Right ventricle myocardium superior (tissue), 1 donor: ENCODE results near the gene RING1. TPM values are rescaled to one million over a fixed set of nuclear protein-coding genes. Genes with fewer than 3 reads are reported as not detected.

Experiments used
- ATAC-seq: fragments of 200-7000 bp; cut with Tn5 transposase; one replicate; pipeline ENCODE4 v1.9.1; 2020; ENCODE audit warnings: mild to moderate bottlenecking; ENCODE audit not compliant: poor library complexity
- DNase-seq: peaks from one replicate; pipeline ENCODE4 v3.0.0-alpha.2; 2020
- intact Hi-C: fragments of 100-400 bp; cut with DNase I; formaldehyde crosslinking; loops from one replicate; pipeline ENCODE4 v1.11.2; 2022
- total RNA-seq: library from RNA; stranded (reverse); fragmentation: NEBNext Ultra II Directional; extraction: Animal tissue kit (Norgen Biotek cat#: 25700); gene quantifications from one replicate; pipeline ENCODE4 v1.2.1, GENCODE V29; 2021
- donor health status: DM: no; HTN: yes; CAD: no; lungs with severe emphysema.

RING1 gene
- total RNA-seq, 1 donor from 2014 or later, result 26.4 TPM

DNA sequence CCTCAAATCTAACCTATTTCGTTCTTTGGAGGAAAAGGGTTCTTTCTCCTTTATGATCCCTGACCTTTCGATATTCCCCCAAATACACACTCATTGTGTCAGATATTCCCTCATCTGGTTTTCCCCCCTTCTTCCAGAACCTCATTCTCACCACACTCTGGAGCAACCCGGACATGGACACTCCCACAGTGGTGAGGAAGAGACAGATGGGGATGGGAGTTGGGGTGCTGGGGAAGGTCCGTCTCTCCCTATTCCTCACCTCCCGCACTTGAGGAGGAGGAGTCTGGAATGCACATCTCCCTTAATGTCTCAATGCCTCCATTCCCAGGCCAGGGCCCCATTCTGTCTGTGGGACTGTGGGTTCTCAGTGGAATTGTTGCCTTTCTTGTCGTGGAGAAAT is 6.4 kb upstream of the RING1 start:
- DNase-seq, result no peak

DNA sequence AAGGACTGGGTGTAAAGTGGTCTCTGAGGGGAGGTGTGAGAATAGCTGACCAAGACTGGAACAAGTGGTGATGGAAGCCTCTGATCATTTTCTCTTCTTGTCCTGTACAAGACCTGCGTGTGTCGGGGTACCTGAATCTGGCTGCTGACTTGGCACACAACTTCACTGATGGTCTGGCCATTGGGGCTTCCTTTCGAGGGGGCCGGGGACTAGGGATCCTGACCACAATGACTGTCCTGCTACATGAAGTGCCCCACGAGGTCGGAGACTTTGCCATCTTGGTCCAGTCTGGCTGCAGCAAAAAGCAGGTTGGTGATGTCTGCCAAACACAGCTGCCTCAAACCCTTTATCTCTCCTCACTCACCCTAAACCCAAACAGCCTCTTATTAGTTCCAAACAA is 5.5 kb upstream of the RING1 start:
- ATAC-seq, result no peak
- intact Hi-C loops, result loop anchor here (5.0 kb wide), 1 partner anchor 230 kb away; no protein-coding TSS in a partner anchor
- no peak for DNase-seq

More for the DNA sequence above, 6.4 kb upstream of the RING1 start:
- no peak for ATAC-seq
- intact Hi-C loops, result loop anchor here (5.0 kb wide), 1 partner anchor 230 kb away; no protein-coding TSS in a partner anchor

DNA sequence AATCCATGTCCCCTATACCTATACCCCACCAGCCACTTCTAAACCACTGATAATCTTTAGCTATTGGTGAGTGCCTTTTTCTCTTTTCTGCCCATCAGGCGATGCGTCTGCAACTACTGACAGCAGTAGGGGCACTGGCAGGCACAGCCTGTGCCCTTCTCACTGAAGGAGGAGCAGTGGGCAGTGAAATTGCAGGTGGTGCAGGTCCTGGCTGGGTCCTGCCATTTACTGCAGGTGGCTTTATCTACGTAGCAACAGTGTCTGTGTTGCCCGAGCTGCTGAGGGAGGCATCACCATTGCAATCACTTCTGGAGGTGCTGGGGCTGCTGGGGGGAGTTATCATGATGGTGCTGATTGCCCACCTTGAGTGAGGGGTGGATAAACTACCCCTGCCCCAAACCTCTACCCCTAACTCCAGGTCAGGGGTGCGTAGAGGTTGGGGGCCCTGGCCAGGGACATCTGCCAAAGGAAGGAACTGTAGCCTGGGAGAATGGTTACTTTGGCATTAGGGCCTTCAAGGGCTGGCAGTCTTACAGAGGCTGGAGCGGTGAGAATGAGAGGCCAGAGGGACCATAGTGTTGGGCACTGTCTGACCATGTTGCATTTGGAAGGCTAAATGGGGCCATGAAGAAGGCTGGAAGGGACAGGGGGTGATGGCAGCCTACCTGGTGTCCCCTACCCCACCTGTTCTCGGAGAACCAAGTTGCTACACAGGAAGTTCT is 4.7 kb upstream of the RING1 start:
- no peak for ATAC-seq
- intact Hi-C loops, result loop anchor here (5.0 kb wide), 1 partner anchor 231 kb away; no protein-coding TSS in a partner anchor
- no peak for DNase-seq

- DNase-seq, result no peak
- intact Hi-C loops, result loop anchor here (5.0 kb wide), 1 partner anchor 232 kb away; no protein-coding TSS in a partner anchor
- no peak for ATAC-seq
These were observed 4.2 kb upstream of the RING1 start for GRCh38 chr6:33204165-33204414.

GRCh38 chr6:33204415-33205190 is 3.7 kb upstream of the RING1 start, which contains the start of gene HSD17B8:
Gene HSD17B8 (plus strand): TSS chr6:33204655. CDS start chr6:33204669, 14 bp downstream.
- intact Hi-C loops, result loop anchor here (5.0 kb wide), 2 partner anchors 43 to 232 kb away; no protein-coding TSS in a partner anchor
- DNase-seq (peak; percentile 97), ATAC-seq (peak; percentile 72)

GRCh38 chr6:33205191-33206026 is 2.9 kb upstream of the RING1 start:
- DNase-seq (no peak), ATAC-seq (no peak)
- intact Hi-C loops, result loop anchor here (5.0 kb wide), 1 partner anchor 42 kb away; no protein-coding TSS in a partner anchor

GRCh38 chr6:33206027-33206863 is 2.1 kb upstream of the RING1 start:
- no peak for ATAC-seq
- intact Hi-C loops, result loop anchor here (5.0 kb wide), 1 partner anchor 41 kb away; no protein-coding TSS in a partner anchor
- no peak for DNase-seq

DNA sequence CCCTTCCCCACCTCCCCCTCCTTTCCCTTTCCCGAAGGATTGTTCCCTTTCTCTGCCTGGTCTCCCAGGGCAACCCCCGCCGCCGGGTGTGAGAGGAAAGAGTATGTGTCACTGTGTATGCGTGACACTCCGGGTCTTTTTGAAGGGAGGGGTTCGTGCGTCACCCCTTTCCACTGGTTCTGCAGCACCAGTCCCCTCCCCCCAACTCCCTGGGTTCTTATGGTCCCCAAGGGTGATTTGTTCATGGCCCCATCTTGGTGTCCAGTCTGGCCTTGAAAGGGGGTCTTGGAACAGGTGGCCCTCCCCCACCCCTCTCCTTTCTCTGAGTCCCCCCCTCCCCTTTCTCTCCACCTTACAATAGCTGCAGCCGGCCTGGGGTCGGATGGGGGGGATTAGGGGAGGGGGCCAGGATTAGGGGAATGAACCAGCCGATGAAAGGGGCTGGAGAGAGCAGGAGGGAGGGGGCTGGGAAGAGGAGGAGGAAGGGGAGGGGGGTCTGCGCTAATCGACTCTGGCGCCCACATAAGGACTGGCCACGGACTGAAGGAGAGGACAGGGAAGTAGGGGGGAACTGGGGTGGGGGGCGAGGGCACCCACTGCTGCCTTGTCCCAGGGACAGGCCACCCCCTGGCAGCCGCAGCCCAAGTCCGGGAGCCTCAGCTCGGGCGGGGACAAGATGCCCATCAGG is 1.3 kb upstream of the RING1 start:
- intact Hi-C loops, result loop anchor here (5.0 kb wide), 1 partner anchor 40 kb away; no protein-coding TSS in a partner anchor
- no peak for ATAC-seq
- DNase-seq, result no peak

- ATAC-seq (peak; percentile 32), DNase-seq (peak; percentile 66)
- intact Hi-C loops, result loop anchor here (5.0 kb wide), 1 partner anchor 40 kb away; no protein-coding TSS in a partner anchor
These were observed 679 bp upstream of the RING1 start for GRCh38 chr6:33207552-33208090.

GRCh38 chr6:33209856-33210255 is 1.6 kb downstream of the RING1 start:
- ATAC-seq (no peak), DNase-seq (no peak)
- intact Hi-C loops, result loop anchor here (5.0 kb wide), 1 partner anchor 37 kb away; no protein-coding TSS in a partner anchor

DNA sequence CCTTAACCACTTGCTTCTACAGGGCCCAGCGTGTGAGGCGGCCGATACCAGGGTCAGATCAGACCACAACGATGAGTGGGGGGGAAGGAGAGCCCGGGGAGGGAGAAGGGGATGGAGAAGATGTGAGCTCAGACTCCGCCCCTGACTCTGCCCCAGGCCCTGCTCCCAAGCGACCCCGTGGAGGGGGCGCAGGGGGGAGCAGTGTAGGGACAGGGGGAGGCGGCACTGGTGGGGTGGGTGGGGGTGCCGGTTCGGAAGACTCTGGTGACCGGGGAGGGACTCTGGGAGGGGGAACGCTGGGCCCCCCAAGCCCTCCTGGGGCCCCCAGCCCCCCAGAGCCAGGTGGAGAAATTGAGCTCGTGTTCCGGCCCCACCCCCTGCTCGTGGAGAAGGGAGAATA is 2.8 kb downstream of the RING1 start:
- no peak for DNase-seq
- intact Hi-C loops, result no loop called here

GRCh38 chr6:33211666-33212422 is 3.5 kb downstream of the RING1 start:
- intact Hi-C loops, result no loop called here
- no peak for ATAC-seq
- DNase-seq, result no peak

More for the DNA sequence above, 2.8 kb downstream of the RING1 start:
- no peak for ATAC-seq

DNA sequence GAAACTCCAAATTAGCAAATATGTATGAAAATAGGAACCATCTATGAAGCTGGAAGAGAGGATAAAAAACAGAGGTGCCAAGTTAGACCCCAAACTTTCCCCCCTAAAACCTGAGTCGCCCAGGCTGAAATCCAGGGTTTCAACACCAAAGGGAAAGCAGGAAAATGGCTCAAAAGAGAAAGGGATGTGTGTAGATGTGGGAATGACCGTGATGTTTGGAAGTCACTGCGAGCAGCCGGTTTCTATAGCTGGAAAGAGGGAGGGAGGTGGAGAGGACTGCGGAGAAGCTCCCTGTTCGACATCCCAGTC is 4.5 kb downstream of the RING1 start:
- intact Hi-C loops, result no loop called here
- ATAC-seq, result no peak

GRCh38 chr6:33213166-33213988 is 5.1 kb downstream of the RING1 start:
- intact Hi-C loops, result no loop called here
- peak; percentile 61 for DNase-seq

More for the DNA sequence above, 4.5 kb downstream of the RING1 start:
- no peak for DNase-seq

GRCh38 chr6:33213989-33214335 is 5.7 kb downstream of the RING1 start:
- ATAC-seq (no peak), DNase-seq (no peak)
- intact Hi-C loops, result no loop called here

More at GRCh38 chr6:33213166-33213988, 5.1 kb downstream of the RING1 start:
- peak; percentile 47 for ATAC-seq
